HS-5 (cell line): ENCODE results near the gene FUNDC1.
"Not testable (repeated sequence)": the region's sequence is repeated elsewhere in the genome, so short reads cannot be mapped to it uniquely, and the experiment has no call there.

Experiments used
- DNase-seq: peaks from one replicate; pipeline ENCODE4 v3.0.0-alpha.2; 2012; ENCODE audit warnings: low read depth

Gene FUNDC1, protein sequence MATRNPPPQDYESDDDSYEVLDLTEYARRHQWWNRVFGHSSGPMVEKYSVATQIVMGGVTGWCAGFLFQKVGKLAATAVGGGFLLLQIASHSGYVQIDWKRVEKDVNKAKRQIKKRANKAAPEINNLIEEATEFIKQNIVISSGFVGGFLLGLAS

DNA sequence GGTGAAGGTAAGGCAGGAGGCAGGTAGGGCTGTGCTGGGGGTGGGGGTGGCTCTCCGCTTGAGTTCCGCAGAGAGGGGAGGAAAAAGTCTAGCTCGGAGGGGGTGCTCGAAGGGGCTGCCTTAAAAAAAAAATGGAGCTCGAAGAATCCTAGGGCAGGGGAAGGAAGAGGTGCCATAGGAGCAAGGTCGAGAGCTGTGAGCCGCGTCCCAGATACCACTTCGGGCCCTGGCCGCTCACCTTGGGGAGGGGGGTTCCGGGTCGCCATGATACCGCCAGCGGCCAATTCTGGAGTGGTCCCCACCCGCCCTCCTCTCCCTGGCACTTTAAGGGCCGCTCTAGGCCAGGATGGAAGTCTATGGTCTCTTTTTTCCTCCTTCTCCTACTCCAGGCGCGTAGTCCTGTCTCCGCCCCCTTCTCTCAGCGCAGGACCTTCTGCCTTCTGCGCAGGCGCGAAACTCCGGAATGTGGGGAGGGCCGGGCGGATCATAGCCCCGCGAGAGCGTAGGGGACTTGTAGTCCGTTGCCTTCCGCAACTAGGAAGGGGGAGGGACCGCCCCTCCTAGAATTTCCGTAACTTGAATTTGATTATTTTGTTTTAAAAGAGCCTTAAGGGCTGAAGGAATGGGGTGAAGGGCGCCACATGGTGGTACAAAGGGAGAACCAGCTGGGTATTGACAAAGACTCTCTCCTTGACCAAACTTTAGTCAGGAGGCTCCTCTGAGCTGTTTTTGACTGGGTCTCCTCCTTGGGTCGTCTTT is at the start of gene FUNDC1:
TSS of gene FUNDC1 (minus strand) at position 293 of the 759 bp plus-strand sequence. CDS start at position 266, 27 bp downstream.
- DNase-seq = peak; percentile 69

DNA sequence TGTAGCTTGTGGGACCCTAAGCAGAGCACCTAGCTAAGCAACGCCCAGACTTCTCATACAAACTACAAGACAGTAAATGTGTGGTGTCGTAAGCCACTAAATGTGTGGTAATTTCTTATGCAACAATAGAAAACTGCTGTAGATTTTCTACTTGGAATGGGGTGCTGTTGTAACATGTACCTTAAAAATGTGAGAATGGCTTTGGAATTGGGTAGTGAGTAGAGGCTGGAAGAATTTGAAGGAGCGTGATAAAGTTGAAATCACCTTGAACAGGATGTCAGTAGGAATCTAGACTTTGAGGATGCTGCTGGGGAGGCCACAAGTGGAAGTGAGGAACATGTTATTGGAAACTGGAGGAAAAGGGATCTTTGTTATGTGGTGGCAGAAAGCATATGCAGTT is 43.2 kb upstream of the FUNDC1 start:
- no peak for DNase-seq

DNA sequence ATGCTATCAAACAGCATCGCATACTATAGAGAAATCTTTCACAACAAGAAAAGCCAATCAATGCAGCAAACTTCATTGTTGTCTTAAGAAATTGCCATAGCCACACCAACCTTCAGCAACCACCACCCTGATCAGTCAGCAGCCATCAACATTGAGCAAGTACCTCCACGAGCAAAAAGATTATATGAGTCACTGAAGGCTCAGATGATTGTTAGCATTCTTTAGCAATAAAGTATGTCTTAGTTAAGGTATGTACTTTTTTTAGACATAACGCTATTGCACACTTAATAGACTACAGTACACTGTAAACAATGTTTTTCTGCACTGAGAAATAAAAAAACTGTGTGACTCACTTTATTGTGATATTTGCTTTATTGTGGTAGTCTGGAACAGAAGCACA is 37.8 kb upstream of the FUNDC1 start:
- DNase-seq = peak; percentile 50

DNA sequence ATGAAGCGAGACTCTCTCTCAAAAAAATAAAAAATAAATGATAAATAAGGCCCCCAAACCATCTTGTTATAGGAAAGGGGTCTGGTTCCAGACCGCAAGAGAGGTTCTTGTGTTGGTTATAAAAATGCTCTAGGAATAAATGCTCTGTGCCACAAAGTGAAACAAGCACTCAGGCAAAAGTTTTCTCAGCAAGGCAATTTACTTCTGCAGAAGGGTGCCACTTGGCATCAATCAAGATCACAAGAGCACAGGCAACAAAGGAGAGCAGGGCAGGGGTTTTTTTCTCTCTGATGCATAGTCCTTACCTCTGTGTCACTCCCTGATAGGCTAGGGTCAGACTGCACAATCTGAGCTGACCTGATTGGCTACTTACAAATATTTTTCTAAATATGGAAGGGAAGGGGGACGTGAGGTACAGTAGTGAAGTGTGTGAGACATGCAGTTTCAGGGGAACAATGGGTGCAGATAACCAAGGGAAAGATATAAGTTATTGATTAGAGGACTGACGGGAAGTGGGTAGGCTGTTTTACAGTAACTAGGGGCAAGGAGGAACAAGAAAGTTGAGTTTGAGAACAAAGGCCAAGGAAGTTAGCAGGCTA is 29.8 kb upstream of the FUNDC1 start:
- DNase-seq = no peak

DNA sequence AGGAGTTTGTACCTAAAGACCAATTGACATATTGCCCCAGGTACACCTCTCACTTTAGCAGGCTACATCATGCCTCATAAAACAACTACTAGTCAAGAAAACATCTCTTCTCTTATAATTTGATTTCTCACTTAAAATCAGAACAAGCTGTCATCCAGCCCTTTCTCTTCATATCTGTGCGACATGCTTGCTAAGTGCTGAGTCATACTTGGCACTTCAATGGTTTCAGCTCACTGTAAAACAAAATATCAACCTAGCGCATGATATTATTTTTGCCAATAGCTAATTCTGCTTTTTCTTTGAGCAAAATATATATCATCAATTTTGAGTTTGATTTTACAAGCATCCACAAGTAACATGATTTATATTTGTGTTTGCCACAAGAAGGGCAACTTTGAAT is 27.9 kb upstream of the FUNDC1 start:
- DNase-seq = no peak

DNA sequence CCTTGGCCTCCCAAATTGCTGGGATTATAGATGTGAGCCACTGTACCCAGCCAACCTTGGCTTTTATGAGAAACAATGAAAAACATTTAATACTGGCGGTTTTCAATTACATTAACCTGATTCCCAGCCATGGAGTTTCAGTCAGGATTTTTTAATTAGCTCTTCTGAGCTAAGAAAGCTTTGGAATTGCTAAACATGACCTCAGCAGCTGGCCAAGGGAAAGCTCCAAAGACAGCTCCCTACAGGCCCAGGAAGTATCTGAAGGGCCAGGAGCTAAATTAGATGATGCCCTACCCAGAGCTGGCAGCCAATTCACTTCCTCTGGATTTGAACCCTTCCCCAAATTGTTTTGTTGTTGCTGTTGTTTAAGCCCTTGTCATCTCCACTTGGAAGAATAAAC is 26.5 kb upstream of the FUNDC1 start:
- no peak for DNase-seq

DNA sequence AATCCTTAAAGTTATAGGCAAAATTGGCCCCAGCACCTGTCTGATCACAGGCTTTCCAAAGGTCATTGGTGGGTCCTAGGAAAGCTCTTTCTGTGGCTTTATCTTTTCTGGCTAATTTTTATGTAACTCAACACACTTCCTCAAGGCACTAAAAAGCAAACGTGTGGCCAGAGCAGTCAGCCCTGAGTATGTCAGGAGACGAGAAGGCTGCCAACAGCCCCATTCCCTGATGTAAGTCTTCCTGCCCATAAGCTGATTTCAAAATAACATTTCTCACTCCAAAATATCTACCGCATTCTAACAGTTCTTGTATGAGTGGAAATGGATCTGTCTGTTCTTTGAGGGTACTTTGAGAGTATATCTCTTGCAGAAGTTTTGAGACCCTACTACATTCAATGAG is 25.5 kb upstream of the FUNDC1 start:
- DNase-seq = no peak

DNA sequence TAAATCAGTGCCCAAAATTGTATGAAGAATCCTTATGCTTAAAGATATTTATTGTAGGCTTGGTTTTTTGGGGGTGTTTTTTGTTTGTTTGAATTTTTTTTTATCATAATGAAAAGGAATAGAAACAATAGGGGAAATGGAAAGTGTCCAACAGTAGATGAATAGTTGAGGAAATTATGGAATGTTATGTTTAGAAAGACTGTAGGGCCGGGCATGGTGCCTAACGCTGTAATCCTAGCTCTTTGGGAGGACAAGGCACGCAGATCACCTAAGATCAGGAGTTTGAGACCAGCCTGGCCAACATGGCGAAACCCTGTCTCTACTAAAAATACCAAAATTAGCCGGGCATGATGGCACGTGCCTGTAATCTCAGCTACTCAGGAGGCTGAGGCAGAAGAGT is 19.2 kb upstream of the FUNDC1 start:
- not testable (repeated sequence) for DNase-seq

DNA sequence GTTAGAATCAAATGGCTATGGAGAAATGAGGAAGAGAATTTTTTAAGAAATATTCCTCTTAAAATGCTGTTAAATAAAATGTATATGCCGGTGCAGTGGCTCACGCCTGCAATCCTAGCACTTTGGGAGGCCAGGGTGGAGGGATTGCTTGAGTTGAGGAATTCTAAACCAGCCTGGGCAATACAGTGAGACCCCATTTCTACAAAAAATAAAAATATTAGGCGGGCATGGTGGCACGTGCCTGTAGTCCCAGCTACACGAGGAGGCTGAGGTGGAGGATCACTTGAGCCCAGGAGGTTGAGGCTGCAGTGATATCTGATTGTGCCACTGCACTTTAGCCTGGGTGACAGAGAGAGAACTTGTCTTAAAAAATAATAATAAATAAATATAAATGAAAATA is 7.9 kb upstream of the FUNDC1 start:
- no peak for DNase-seq

DNA sequence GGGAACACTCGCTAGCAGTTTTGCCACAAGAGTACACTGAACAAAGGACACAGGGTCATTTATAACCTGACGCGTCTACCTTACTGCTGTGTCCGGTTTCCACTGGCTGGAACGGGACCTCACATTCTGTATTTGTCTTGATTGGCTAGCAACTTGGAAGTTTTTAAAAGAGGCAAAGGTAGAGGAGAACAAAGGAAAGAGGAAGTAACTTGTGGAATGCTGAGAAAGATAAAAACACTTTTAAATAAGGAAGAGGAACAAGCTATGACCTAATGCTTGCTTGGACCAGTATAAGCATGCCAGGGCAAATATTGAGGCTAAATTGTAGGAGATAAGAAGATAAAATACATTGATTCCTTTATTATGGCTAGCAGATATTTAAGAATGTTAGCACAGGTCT is 2.8 kb upstream of the FUNDC1 start:
- DNase-seq = not testable (repeated sequence)

DNA sequence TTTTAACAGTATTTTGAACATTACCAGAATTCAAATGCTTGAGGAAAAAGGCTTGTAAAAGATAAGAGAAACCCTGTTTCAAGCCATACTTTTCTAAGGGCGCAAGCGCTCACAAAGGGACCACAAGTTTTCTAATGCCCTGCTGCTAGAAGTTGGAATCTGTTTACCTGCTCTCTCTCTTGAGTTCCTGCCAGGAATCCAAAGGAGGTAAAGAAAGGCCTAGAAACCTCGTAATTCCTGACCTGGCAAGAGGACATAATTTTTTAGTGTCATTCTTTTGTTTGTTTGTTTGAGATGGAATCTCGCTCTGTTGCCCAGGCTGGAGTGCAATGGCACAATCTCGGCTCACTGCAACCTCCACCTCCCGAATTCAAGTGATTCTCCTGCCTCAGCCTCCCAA is 1.4 kb upstream of the FUNDC1 start:
- no peak for DNase-seq

DNA sequence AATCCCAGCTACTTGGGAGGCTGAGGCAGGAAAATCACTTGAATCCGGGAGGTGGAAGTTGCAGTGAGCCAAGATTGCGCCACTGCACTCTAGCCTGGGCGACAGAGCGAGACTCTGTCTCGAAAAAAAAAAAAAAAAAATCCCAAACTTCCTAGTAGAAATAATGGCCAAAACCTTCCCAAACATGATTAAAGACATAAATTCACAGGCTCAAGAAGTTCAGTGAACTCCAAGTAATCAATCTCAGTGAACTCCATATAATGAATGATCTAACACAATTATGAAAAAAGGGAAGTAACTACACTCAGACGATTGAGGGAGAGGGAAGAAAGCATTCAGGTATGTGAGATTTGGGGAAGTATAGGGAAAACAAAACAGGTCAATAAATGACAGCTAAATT is 6.5 kb downstream of the FUNDC1 start:
- DNase-seq = no peak

DNA sequence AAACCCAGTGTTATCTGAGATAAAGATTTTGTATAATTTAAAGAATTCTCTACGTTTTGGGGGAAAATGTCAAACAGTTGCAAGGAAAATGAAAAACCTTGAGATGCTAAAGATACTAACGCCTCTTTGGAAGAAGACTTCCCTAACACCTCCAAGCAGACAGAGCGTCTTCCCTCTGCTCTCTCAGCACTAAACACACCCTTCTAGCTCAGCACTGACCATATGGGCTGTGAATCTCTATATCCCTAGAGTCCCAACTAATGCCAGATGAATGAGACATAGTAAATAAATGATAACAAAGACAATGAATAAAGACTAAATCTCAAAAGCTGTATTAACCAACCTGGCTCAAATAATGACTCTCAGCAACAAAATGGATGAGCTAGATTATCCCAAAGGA is 13.3 kb downstream of the FUNDC1 start:
- DNase-seq = no peak

DNA sequence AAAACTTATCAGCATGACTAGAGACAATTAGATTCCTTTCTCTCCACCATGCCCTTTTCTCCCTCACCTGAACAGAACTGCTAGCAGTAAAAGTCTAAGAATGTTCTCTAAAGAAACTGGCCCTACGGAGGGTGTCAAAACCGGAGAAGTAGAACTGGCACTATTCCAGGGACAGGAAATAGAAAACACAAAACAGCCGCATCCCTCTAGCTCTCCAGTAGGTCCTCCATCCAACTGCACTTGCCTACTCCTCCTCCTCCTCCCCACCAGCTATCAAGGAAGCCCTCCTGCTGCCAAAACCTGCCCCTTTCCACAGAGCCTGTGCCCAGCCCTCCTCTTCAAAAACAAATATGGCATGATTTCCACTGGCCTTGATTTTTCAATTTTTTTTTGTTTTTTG is 28.4 kb downstream of the FUNDC1 start:
- no peak for DNase-seq

DNA sequence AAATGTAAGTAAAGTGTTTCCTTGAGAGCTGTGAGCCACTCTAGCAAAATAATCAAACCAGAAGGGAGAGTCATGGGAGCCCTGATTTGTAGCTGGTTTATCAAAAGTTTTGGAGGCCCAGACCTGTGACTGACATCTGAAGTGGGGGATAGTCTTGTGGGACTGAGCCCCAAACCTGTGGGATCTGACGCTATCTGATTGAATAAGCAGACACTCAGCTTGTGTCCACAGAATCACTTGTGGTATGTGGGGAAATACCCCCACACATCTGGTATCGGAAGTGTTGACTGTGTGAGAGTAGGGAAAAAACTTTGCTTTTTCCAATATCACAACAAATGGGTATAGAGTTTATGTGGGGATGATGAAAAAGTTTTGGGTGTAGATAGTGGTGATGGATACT is 35.4 kb downstream of the FUNDC1 start:
- no peak for DNase-seq

DNA sequence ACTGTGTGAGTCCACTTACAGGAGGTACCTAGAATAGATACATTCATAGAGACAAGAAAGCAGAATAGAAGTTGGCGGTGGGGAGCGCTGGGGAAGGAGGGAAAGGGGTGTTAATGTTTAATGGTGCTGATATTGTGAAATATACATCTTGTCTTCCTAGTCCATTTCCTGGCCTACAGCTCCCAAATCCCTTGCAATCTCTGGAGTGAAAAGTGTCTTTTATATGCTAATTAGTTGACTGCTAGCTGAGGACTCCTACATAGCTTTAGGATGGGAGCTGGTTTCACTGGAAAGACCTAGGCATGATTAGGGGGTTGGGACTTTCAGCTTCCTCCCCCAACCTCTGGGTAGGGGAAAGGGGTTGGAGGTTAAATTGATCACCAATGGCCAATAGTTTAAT is 36.0 kb downstream of the FUNDC1 start:
- no peak for DNase-seq

DNA sequence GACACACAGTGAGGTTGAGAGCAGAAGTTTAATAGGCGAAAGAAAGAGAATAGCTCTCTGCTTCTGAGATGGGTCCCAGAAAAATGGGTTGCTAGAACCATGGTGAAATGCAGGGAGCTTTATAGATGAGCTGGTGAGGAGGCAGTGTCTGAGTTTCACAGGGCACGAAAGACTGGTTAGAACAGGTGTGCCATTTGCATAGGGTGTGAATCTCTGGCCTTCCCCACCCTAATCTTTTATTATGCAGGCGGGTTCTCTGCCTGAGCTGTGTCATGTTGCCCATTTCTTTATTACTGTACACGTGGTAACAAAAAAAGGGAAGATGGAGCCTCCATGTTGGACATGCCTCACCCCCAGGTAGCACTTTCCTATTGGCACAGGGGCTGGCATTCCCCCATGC is 39.1 kb downstream of the FUNDC1 start:
- DNase-seq = no peak

DNA sequence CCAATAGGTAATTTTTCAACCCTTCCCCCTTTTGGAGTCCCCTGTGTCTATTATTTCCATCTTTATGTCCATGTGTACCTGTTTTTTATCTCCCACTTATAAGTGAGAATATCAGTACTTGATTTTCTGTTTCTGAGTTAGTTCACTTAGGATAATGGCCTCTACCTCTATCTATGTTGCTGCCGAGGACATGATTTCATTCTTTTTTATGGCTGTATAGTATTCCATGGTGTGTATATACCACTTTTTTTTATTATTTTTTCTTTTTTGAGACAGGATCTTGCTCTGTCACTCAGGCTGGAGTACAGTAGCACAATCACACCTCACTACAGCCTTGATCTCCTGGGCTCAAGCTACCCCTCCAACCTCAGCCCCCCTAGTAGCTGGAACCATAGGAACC is 47.6 kb downstream of the FUNDC1 start:
- no peak for DNase-seq

DNA sequence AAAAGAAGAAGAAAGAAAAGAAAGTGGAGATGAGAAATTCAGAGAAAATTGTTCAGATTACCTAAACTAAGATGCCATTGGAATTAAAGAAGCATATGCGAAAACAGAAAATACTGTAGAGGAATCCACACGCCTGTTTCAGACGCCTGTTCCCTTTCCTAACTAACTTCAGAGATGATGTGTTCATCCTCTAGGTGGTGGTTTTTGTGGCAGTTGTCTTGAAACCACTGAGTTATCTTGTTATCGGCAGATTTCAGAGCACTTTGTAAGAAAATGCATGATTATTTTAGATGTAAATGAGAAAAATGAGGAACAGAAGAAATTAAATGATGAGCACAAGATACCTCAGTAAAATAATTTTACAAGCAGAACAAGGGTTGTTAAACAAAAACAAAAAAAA is 48.3 kb downstream of the FUNDC1 start:
- no peak for DNase-seq

DNA sequence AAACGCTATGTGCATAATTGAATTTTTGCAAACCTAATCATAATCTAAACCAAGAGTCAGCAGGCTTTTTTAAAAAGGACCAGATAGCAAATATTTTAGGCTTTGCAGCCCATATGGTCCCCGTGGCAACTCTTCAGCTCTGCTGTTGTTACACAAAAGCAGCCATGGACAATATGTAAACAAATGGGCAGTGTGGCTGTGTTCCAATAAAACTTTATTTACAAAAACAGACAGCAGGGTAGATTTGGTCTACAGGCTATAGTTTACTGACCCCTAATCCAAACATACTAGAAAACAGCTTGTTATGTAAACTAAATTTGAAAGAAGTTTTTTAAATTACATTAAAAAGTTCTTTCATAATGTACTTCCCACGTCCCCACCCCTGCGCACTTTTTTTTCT is 53.1 kb downstream of the FUNDC1 start:
- no peak for DNase-seq

DNA sequence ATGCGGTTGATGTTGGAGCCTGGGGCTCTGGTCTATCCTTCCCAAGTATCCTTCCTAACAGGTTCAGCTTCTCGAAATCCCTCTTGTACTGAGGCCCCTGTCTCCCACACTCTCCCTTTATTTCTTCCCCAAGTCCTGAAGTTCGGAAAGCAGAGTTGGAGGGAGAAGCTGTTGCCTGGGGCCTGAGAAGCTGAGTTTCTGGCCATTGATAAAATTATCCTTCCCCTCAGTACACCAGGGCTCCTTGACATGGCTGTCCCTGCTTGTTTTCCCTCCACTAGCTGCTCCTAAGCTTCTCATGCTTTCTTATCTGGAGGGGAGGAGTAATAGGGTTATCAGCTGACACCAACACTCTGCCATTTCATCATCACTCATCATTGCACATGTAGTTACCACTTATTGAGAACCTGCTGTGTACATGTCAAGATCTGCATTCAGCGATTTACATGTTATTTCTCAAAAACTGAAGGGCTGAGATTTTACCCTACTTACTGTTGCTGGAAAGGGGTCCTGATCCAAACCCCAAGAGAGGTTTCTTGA is 58.0 kb downstream of the FUNDC1 start:
- no peak for DNase-seq

DNA sequence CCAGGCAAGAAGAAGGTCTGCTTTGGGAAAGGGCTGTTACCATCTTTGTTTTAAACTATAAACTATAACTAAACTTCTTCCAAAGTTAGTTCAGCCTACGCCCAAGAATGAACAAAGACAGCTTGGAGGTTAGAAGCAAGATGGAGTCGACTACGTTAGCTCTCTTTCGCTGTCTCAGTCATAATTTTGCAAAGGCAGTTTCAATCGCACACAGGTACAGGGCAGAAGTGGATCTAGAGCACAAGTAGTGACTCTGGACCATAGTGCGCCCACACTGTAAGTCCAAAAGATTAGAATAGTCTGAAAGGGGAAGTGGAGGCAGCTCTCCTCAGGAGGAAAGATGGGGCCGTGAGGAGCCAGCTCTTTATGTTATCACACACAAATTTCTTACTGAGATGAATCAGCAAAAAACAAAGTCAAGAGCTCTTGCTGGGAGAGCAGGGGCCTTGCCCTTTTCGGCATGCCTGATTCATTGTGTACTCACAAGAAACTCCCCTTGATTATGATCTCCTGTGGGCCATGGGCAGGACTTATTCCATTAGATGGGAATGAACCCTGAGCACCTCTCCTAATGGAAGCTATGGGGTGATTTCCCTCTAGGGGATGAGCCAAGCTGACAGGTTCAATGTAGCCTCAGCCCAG is 58.6 kb downstream of the FUNDC1 start:
- DNase-seq = no peak

DNA sequence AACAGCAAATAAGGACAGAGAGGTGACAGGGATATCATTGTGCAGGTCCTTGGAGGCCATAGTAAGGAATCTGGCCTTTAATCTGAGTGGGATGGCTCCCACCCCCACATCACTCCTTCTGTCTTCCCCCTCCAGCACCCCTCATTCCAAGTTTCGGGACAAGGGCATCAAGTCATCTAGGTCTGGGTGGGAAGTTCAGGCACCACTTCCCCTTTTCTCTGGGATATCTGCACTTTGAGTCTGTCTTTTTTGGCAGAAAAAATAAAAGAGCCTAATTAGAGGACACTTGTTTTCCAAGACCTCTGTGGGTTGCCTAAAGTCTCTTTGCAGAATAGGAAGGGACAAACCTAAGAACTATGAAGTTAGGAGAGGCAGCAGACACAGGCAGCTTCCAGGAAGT is 60.1 kb downstream of the FUNDC1 start:
- DNase-seq = no peak
